Upper lobe of left lung (tissue), 4 donors: Measurements from ENCODE around the gene FRAS1.

Source experiments
- CTCF ChIP-seq, 6 experiments: fragments of 450-650 bp in 4 of 6; fragments of 200-600 bp in 2 of 6; sonication (generic) in 2 of 6; IDR thresholded peaks; one replicate each; pipeline ENCODE4 v1.5.1; 2016 to 2019; ENCODE audit warnings: antibody characterized with exemption in 6 of 6
- EP300 ChIP-seq, 4 donors: sonication (generic); formaldehyde crosslinking; IDR thresholded peaks; one replicate each; pipeline ENCODE4 v1.5.1; 2017; ENCODE audit warnings: antibody characterized with exemption in 4 of 4, control low read depth in 2 of 4
- POLR2A ChIP-seq, 4 donors: fragments of 450-650 bp; IDR thresholded peaks; one replicate each; pipeline ENCODE4 v1.5.1; 2016 to 2017; ENCODE audit warnings: antibody characterized with exemption in 4 of 4, mild to moderate bottlenecking in 2 of 4
- POLR2AphosphoS5 ChIP-seq, 2 donors: sonication (generic); formaldehyde crosslinking; IDR thresholded peaks; one replicate each; pipeline ENCODE4 v1.5.1; 2017; ENCODE audit warnings: antibody characterized with exemption in 2 of 2

GRCh38 chr4:78154972-78155590 is 98.0 kb downstream of the FRAS1 start:
- no peak for TF ChIP-seq EP300 (IDR thresholded peaks at IDR 0.05)
- no peak for TF ChIP-seq POLR2AphosphoS5 (IDR thresholded peaks at IDR 0.05)
- no peak for TF ChIP-seq POLR2A (IDR thresholded peaks at IDR 0.05)
- no peak for TF ChIP-seq CTCF (IDR thresholded peaks at IDR 0.05)
